SK-N-SH treated with all-trans-retinoic acid at 6 μM for 48 hours (cell line): ENCODE data around the gene STEEP1.

Experiments used
- ARNTL ChIP-seq: fragments of 450-650 bp; formaldehyde crosslinking; IDR thresholded peaks from 2 replicates; pipeline ENCODE4 v1.5.0; 2020; ENCODE audit warnings: low read depth, mild to moderate bottlenecking, moderate library complexity, borderline replicate concordance
- ESRRG ChIP-seq: fragments of 250-450 bp; sonication (Bioruptor Pico); IDR thresholded peaks from 2 replicates; pipeline ENCODE4 v1.6.1; 2021; ENCODE audit warnings: mild to moderate bottlenecking
- RARB ChIP-seq: fragments of 250-450 bp; sonication (Bioruptor Pico); IDR thresholded peaks from 2 replicates; pipeline ENCODE4 v1.8.0; 2021; ENCODE audit warnings: mild to moderate bottlenecking, moderate library complexity
- TSHZ2 ChIP-seq: fragments of 250-450 bp; sonication (Bioruptor Pico); IDR thresholded peaks from 2 replicates; pipeline ENCODE4 v1.5.0; 2020; ENCODE audit warnings: mild to moderate bottlenecking, moderate library complexity
- ZFP3 ChIP-seq: fragments of 250-450 bp; sonication (Bioruptor Pico); IDR thresholded peaks from 2 replicates; pipeline ENCODE4 v1.5.0; 2020; ENCODE audit warnings: mild to moderate bottlenecking, moderate library complexity
- ZFP30 ChIP-seq: fragments of 450-650 bp; formaldehyde crosslinking; IDR thresholded peaks from 2 replicates; pipeline ENCODE4 v1.5.0; 2022; ENCODE audit warnings: mild to moderate bottlenecking, moderate library complexity
- ZNF70 ChIP-seq: fragments of 450-650 bp; formaldehyde crosslinking; IDR thresholded peaks from 2 replicates; pipeline ENCODE4 v1.5.0; 2020; ENCODE audit warnings: mild to moderate bottlenecking, moderate library complexity
- ZNF8 ChIP-seq: fragments of 450-650 bp; formaldehyde crosslinking; IDR thresholded peaks from 2 replicates; pipeline ENCODE4 v1.5.0; 2020; ENCODE audit warnings: mild to moderate bottlenecking, moderate library complexity
- TF ChIP-seq, protein P1 (sequence below): fragments of 250-450 bp; sonication (Bioruptor Pico); IDR thresholded peaks from 2 replicates; pipeline ENCODE4 v1.8.0; 2020; ENCODE audit warnings: mild to moderate bottlenecking, moderate library complexity, borderline replicate concordance
- TF ChIP-seq, protein P2 (sequence below): fragments of 250-450 bp; sonication (Bioruptor Pico); IDR thresholded peaks from 2 replicates; pipeline ENCODE4 v1.5.1; 2020; ENCODE audit warnings: low read depth, mild to moderate bottlenecking, moderate library complexity

- TF ChIP-seq, protein P1, sequence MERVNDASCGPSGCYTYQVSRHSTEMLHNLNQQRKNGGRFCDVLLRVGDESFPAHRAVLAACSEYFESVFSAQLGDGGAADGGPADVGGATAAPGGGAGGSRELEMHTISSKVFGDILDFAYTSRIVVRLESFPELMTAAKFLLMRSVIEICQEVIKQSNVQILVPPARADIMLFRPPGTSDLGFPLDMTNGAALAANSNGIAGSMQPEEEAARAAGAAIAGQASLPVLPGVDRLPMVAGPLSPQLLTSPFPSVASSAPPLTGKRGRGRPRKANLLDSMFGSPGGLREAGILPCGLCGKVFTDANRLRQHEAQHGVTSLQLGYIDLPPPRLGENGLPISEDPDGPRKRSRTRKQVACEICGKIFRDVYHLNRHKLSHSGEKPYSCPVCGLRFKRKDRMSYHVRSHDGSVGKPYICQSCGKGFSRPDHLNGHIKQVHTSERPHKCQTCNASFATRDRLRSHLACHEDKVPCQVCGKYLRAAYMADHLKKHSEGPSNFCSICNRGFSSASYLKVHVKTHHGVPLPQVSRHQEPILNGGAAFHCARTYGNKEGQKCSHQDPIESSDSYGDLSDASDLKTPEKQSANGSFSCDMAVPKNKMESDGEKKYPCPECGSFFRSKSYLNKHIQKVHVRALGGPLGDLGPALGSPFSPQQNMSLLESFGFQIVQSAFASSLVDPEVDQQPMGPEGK (CRISPR knock-in tag) = no peak
- TF ChIP-seq RARB (no peak), ZFP3 (CRISPR knock-in tag) (no peak), ZNF8 (no peak), ZFP30 (CRISPR knock-in tag) (no peak), ZNF70 (no peak), TSHZ2 (CRISPR knock-in tag) (no peak), ARNTL (CRISPR knock-in tag) (no peak), ESRRG (no peak)
- TF ChIP-seq, protein P2, sequence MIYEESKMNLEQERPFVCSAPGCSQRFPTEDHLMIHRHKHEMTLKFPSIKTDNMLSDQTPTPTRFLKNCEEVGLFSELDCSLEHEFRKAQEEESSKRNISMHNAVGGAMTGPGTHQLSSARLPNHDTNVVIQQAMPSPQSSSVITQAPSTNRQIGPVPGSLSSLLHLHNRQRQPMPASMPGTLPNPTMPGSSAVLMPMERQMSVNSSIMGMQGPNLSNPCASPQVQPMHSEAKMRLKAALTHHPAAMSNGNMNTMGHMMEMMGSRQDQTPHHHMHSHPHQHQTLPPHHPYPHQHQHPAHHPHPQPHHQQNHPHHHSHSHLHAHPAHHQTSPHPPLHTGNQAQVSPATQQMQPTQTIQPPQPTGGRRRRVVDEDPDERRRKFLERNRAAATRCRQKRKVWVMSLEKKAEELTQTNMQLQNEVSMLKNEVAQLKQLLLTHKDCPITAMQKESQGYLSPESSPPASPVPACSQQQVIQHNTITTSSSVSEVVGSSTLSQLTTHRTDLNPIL = no peak
These were observed 49.0 kb downstream of the STEEP1 start for GRCh38 chrX:119516157-119516702.
